Thyroid gland (tissue), 4 donors: ENCODE data around the gene SLC12A1. TPM values are rescaled to one million over a fixed set of nuclear protein-coding genes. Genes with fewer than 3 reads are reported as not detected.

ENCODE experiments used
- DNase-seq, 2 donors: peaks; one replicate each; pipeline ENCODE4 v3.0.0-alpha.2; 2019
- H3K27ac ChIP-seq, 3 donors: fragments of 200-600 bp; sonication (generic); 1 replicate in 2 of 3; 2 replicates in 1 of 3; pipeline ENCODE4 v1.5.1; 2016 to 2019; ENCODE audit warnings: mild to moderate bottlenecking in 1 of 3, moderate library complexity in 1 of 3
- H3K27me3 ChIP-seq: fragments of 200-600 bp; sonication (generic); one replicate; pipeline ENCODE4 v1.5.1; 2019
- H3K36me3 ChIP-seq, 2 donors: fragments of 200-600 bp; sonication (generic); one replicate each; pipeline ENCODE4 v1.5.1; 2016 to 2019
- H3K4me1 ChIP-seq, 2 donors: fragments of 200-600 bp; sonication (generic); one replicate each; pipeline ENCODE4 v1.5.1; 2017 to 2019
- H3K4me3 ChIP-seq, 3 donors: fragments of 200-600 bp; sonication (generic); replicated peaks in 1 of 3; 1 replicate in 2 of 3; 2 replicates in 1 of 3; pipeline ENCODE4 v1.5.1; 2016; ENCODE audit warnings: mild to moderate bottlenecking in 1 of 3
- H3K9me3 ChIP-seq: fragments of 200-600 bp; sonication (generic); one replicate; pipeline ENCODE4 v1.5.1; 2017
- POLR2A ChIP-seq, 2 donors: fragments of 450-650 bp; IDR thresholded peaks; one replicate each; pipeline ENCODE4 v1.6.1; 2017; ENCODE audit warnings: antibody characterized with exemption in 2 of 2, mild to moderate bottlenecking in 2 of 2, moderate library complexity in 1 of 2
- WGBS, 2 donors: methylation state at CpG; one replicate each; pipeline ENCODE4 v1.1.5; 2017; 5-methylcytosine and 5-hydroxymethylcytosine counted together
- intact Hi-C: fragments of 100-400 bp; cut with DNase I; formaldehyde crosslinking; loops from one replicate; pipeline ENCODE4 v1.15.1; 2023
- total RNA-seq, 4 donors: library from RNA; depleted of rRNA; stranded (reverse); fragments of >200 nt; gene quantifications; one replicate each; pipeline ENCODE4 v1.2.3, GENCODE V29; 2016
- TF ChIP-seq, protein P1 (sequence below), 6 experiments: fragments of 200-600 bp in 3 of 6; fragments of 450-650 bp in 3 of 6; sonication (generic) in 3 of 6; IDR thresholded peaks; one replicate each; pipeline ENCODE4 v1.5.1; 2016 to 2019; ENCODE audit warnings: antibody characterized with exemption in 6 of 6, mild to moderate bottlenecking in 2 of 6, inconsistent platforms in 1 of 6, moderate library complexity in 1 of 6

The SLC12A1 gene
- total RNA-seq, 4 donors from 2014 or later, result not detected

DNA sequence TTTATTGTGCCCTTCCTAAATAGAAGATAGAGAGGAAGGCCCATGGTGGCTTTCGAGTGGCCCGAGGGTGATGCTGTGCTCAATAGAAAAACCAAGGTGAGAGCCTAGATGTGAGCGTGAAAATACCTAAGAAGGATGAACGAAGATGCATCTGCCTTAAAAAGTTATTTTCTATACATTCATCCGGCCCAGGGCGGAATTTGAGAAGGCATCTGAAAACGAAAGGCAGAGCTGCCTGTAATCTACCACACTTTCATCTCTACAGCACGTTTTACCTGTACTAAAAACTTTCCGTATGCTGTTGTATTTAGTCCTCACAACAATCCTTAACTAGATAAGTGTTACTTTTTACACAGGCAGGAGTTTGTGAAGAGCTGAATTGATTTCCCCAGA, 126.5 kb downstream of the SLC12A1 start:
- TF ChIP-seq POLR2A (IDR thresholded peaks at IDR 0.05), result no peak
- no peaks in the 10 kb centered on the region for H3K27me3 ChIP-seq
- no peak for DNase-seq
- peaks cover 14 to 17% of the 10 kb centered on the region in 2 donors for H3K4me1 ChIP-seq
- WGBS, 2 donors, result 42 to 49% methylated on average over 9 of the region's 9 CpGs
- no peak overlapping the region for H3K4me3 ChIP-seq
- intact Hi-C loops, result no loop called here
- no peaks in the 10 kb centered on the region for H3K9me3 ChIP-seq
- H3K27ac ChIP-seq, result no peak overlapping the region
- peaks cover 5 to 7% of the 10 kb centered on the region in 2 donors for H3K36me3 ChIP-seq

DNA sequence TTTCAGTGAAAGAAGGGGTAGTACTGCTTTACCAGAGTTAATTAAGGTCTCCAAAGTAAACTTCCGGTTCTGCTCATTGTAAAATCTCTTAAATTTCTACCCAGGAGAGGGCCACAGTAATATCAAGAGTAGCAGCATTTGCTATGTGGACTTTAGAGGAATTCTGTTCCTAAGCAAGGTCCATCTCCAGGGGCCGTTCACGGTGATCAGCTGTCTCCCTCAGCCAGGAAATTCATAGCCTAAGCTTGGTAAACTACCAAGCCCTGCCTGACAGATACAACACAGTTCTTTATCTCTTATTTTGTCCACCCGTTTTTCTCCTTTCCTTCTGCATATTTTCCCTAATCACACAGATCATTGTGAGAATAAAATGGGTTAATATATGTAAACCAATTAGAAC, 127.4 kb downstream of the SLC12A1 start:
- intact Hi-C loops, result no loop called here
- no peak overlapping the region for H3K27ac ChIP-seq
- 44 to 55% methylated on average over 4 of the region's 4 CpGs for WGBS, 2 donors
- H3K9me3 ChIP-seq, result no peaks in the 10 kb centered on the region
- no peak for DNase-seq
- no peaks in the 10 kb centered on the region for H3K27me3 ChIP-seq
- peaks cover 5 to 7% of the 10 kb centered on the region in 2 donors for H3K36me3 ChIP-seq
- H3K4me3 ChIP-seq, result no peak overlapping the region
- TF ChIP-seq, protein P1, sequence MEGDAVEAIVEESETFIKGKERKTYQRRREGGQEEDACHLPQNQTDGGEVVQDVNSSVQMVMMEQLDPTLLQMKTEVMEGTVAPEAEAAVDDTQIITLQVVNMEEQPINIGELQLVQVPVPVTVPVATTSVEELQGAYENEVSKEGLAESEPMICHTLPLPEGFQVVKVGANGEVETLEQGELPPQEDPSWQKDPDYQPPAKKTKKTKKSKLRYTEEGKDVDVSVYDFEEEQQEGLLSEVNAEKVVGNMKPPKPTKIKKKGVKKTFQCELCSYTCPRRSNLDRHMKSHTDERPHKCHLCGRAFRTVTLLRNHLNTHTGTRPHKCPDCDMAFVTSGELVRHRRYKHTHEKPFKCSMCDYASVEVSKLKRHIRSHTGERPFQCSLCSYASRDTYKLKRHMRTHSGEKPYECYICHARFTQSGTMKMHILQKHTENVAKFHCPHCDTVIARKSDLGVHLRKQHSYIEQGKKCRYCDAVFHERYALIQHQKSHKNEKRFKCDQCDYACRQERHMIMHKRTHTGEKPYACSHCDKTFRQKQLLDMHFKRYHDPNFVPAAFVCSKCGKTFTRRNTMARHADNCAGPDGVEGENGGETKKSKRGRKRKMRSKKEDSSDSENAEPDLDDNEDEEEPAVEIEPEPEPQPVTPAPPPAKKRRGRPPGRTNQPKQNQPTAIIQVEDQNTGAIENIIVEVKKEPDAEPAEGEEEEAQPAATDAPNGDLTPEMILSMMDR (IDR thresholded peaks at IDR 0.05), result no peak
- TF ChIP-seq POLR2A (IDR thresholded peaks at IDR 0.05), result no peak
- H3K4me1 ChIP-seq, result peaks cover 14 to 17% of the 10 kb centered on the region in 2 donors

DNA sequence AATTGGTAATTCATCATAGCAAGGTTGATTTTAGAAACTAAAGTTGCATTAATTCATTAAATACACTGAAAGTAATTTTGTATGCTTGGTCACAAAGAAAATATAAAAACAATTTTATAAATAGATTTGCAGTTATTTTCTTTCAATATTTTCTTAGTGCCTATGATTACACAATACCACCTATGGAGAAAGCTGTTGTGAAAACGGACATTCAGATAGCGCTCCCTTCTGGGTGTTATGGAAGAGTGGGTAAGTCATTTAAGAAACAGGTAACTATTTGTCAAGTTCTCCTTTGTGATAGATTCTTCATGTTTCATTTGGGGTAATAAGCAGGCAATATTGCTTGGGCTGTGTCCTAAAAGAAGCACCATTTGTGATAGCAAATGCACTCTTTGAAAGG, 128.2 kb downstream of the SLC12A1 start:
- Histone ChIP-seq H3K27ac (no peak overlapping the region), H3K4me1 (peaks cover 14 to 17% of the 10 kb centered on the region in 2 donors), H3K27me3 (no peaks in the 10 kb centered on the region), H3K4me3 (no peak overlapping the region), H3K9me3 (no peaks in the 10 kb centered on the region), H3K36me3 (peaks cover 5 to 7% of the 10 kb centered on the region in 2 donors)
- 82 to 87% methylated on average over 2 of the region's 2 CpGs for WGBS, 2 donors
- no peak for DNase-seq
- TF ChIP-seq, protein P1 (IDR thresholded peaks at IDR 0.05), result no peak
- TF ChIP-seq POLR2A (IDR thresholded peaks at IDR 0.05), result no peak
- intact Hi-C loops, result no loop called here

DNA sequence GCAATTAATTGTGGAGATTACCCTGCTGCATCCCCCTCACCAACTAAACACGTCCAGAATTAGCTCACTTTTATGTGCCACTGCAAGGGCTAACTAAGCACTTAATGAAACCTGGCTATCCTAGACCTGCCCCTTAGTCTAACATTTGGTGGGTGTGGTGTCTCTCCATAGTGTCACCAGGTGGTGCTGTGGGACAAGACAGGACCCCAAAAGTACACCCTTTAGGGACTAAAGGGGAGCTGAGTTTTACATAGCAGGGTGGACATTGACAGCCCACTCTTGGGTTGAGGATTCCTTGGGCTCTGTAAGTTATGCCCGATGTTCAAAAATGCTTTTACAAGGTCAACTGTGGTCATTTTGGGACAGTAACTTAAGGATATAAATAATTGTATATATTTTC, 130.8 kb downstream of the SLC12A1 start:
- intact Hi-C loops, result no loop called here
- no peak for DNase-seq
- Histone ChIP-seq H3K4me3 (no peak overlapping the region), H3K36me3 (peaks cover 6 to 18% of the 10 kb centered on the region in 2 donors), H3K27me3 (no peaks in the 10 kb centered on the region), H3K9me3 (no peaks in the 10 kb centered on the region), H3K27ac (no peak overlapping the region), H3K4me1 (peaks cover 6 to 8% of the 10 kb centered on the region in 2 donors)
- 79 to 89% methylated on average over 2 of the region's 2 CpGs for WGBS, 2 donors
- TF ChIP-seq, protein P1 (IDR thresholded peaks at IDR 0.05), result no peak
- no peak for TF ChIP-seq POLR2A (IDR thresholded peaks at IDR 0.05)

DNA sequence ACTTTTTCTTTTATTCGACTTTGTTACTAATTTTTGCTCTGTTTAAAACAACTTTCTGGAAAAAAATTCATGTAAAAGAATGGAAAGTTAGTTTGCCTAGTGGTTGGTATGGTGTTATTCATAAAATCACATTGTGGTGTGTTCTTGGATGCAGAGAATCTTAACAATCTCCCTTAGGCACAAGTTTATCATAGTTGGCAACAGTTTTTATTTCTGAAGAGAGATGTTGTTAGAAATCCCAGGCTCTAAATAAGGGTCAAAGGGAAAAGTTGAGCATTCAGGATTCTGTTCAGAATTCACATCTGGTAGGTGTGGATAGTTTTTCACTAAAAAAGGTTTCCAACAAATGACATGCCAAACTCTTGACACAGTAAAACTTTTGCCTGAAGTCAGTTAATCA, 131.5 kb downstream of the SLC12A1 start:
- Histone ChIP-seq H3K27me3 (no peaks in the 10 kb centered on the region), H3K4me3 (no peak overlapping the region), H3K9me3 (no peaks in the 10 kb centered on the region), H3K4me1 (peaks cover under 1 to 1% of the 10 kb centered on the region in 2 donors), H3K27ac (no peak overlapping the region), H3K36me3 (peaks cover 13 to 22% of the 10 kb centered on the region in 2 donors)
- TF ChIP-seq, protein P1 (IDR thresholded peaks at IDR 0.05), result no peak
- WGBS, 2 donors, result 68 to 74% methylated on average over 1 of the region's 1 CpG
- intact Hi-C loops, result no loop called here
- no peak for DNase-seq

DNA sequence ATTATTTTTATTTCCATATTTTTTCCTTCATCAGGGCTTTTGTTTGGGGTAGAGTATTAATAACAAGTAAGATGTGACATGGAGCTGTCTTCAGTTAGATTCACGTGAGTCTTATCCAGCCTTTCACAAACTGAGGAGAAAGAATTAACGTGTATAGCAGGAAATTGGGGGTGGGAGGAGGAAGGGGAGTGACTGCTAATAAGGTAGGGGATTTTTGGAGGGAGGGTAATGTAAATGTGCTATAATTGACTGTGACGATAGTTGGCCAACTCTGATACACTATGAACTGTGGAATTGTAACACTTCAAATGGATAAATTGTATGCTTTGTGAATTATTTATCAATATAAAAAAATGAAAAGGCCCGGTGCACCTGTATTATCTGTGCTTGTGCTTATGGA, 134.0 kb downstream of the SLC12A1 start:
- intact Hi-C loops, result no loop called here
- no peak for TF ChIP-seq POLR2A (IDR thresholded peaks at IDR 0.05)
- TF ChIP-seq, protein P1 (IDR thresholded peaks at IDR 0.05), result no peak
- H3K27me3 ChIP-seq, result no peaks in the 10 kb centered on the region
- WGBS, 2 donors, result 86 to 89% methylated on average over 4 of the region's 4 CpGs
- no peak overlapping the region for H3K27ac ChIP-seq
- no peaks in the 10 kb centered on the region for H3K4me1 ChIP-seq
- H3K4me3 ChIP-seq, result no peak overlapping the region
- H3K9me3 ChIP-seq, result no peaks in the 10 kb centered on the region
- H3K36me3 ChIP-seq, result peaks cover 13 to 20% of the 10 kb centered on the region in 2 donors
- no peak for DNase-seq
